Hypothalamus (tissue), 51 donors: ENCODE results near the gene FOCAD.

Experiments used
- DNase-seq, 51 donors: peaks; one replicate each; lab custom pipeline; 2025; lab: John Stamatoyannopoulos, UW

Gene FOCAD

GRCh38 chr9:20729523-20729922 is 45.5 kb downstream of the FOCAD start:
- DNase-seq, result no peak

GRCh38 chr9:20732118-20732517 is 48.1 kb downstream of the FOCAD start:
- DNase-seq, result no peak

GRCh38 chr9:20734275-20734674 is 50.2 kb downstream of the FOCAD start:
- no peak for DNase-seq

- DNase-seq, result no peak
Measured at GRCh38 chr9:20740304-20740703, 56.2 kb downstream of the FOCAD start.

- no peak for DNase-seq
Measured at GRCh38 chr9:20740929-20741582, 57.0 kb downstream of the FOCAD start.

- DNase-seq, result no peak
Measured at GRCh38 chr9:20742833-20743232, 58.8 kb downstream of the FOCAD start.

GRCh38 chr9:20744036-20744630 is 60.1 kb downstream of the FOCAD start:
- DNase-seq, result no peak

GRCh38 chr9:20746967-20747366 is 62.9 kb downstream of the FOCAD start:
- DNase-seq, result no peak

GRCh38 chr9:20749496-20750198 is 65.6 kb downstream of the FOCAD start:
- DNase-seq, result no peak

GRCh38 chr9:20753761-20754160 is 69.7 kb downstream of the FOCAD start:
- DNase-seq, result no peak

GRCh38 chr9:20754556-20754955 is 70.5 kb downstream of the FOCAD start:
- DNase-seq, result no peak

GRCh38 chr9:20760246-20760891 is 76.3 kb downstream of the FOCAD start:
- no peak for DNase-seq

GRCh38 chr9:20770947-20771346 is 86.9 kb downstream of the FOCAD start:
- DNase-seq, result no peak

GRCh38 chr9:20771729-20772128 is 87.7 kb downstream of the FOCAD start:
- no peak for DNase-seq

GRCh38 chr9:20775683-20776082 is 91.6 kb downstream of the FOCAD start:
- DNase-seq, result no peak

- DNase-seq, result no peak
Measured at GRCh38 chr9:20781092-20781491, 97.0 kb downstream of the FOCAD start.

- DNase-seq, result no peak
Measured at GRCh38 chr9:20782289-20782688, 98.2 kb downstream of the FOCAD start.

GRCh38 chr9:20783057-20784038 is 99.3 kb downstream of the FOCAD start:
- peak in 1 of 51 donors; percentile 44 for DNase-seq

- DNase-seq, result no peak
Measured at GRCh38 chr9:20784196-20784595, 100.1 kb downstream of the FOCAD start.

GRCh38 chr9:20786807-20787206 is 102.7 kb downstream of the FOCAD start:
- no peak for DNase-seq
